ENCODE data around the gene TGIF1. TPM values are rescaled to one million over a fixed set of nuclear protein-coding genes. Genes with fewer than 3 reads are reported as not detected.

Gene TGIF1
- total and polyA plus RNA-seq, 10 of the 15 experiments (the other 5 are each of a cell fraction or from before 2014, with no cell fraction given): 1.8 to 8.5 (median 6.4) TPM

- TF ChIP-seq ATF7 (IDR thresholded peaks at IDR 0.05; ENCODE audit: low read depth): no peak
- no peak for TF ChIP-seq POU2F2 (IDR thresholded peaks at IDR 0.05; ENCODE audit: borderline replicate concordance, low read depth, low read length)
- no peak for TF ChIP-seq FOXM1 (IDR thresholded peaks at IDR 0.05; ENCODE audit: low read depth, low read length)
- no peak for TF ChIP-seq ASH2L (IDR thresholded peaks at IDR 0.05; ENCODE audit: borderline replicate concordance, low read depth)
- no peak for TF ChIP-seq ESRRA (IDR thresholded peaks at IDR 0.05; ENCODE audit: low read length)
- no peak for TF ChIP-seq MAX (IDR thresholded peaks at IDR 0.05; ENCODE audit: low read depth, low read length)
- TF ChIP-seq NFIC (IDR thresholded peaks at IDR 0.05; ENCODE audit: low read depth, low read length): peak; percentile 38; the same call in 1 of the 2 replicates
- peak; percentile 42; the same call in 1 of the 2 replicates for TF ChIP-seq RUNX3 (IDR thresholded peaks at IDR 0.05; ENCODE audit: low read length)
- no peak for TF ChIP-seq ZBTB40 (IDR thresholded peaks at IDR 0.05; ENCODE audit: borderline replicate concordance)
- TF ChIP-seq ATF2 (IDR thresholded peaks at IDR 0.05; ENCODE audit: low read length): 0 out of 2 replicates have a peak, but pooled peaks have one; percentile 9
- TF ChIP-seq BACH1 (IDR thresholded peaks at IDR 0.05; ENCODE audit: borderline replicate concordance): no peak
- TF ChIP-seq ZBTB33 (IDR thresholded peaks at IDR 0.05): no peak
- TF ChIP-seq JUNB (IDR thresholded peaks at IDR 0.05): 0 out of 2 replicates have a peak, but pooled peaks have one; percentile 16
- no peak for TF ChIP-seq SREBF1 (IDR thresholded peaks at IDR 0.05; ENCODE audit: low read length)
- TF ChIP-seq MTA3 (IDR thresholded peaks at IDR 0.05; ENCODE audit: borderline replicate concordance, low read length): no peak
- TF ChIP-seq IRF5 (IDR thresholded peaks at IDR 0.05; ENCODE audit: borderline replicate concordance): no peak
- peak; percentile 55 to 73; a peak in 3 of 4 replicates for TF ChIP-seq BHLHE40 (IDR thresholded peaks at IDR 0.05; ENCODE audit: borderline replicate concordance in 1 of 2, low read depth in 2 of 2, low read length in 1 of 2)
- TF ChIP-seq SRF (IDR thresholded peaks at IDR 0.05; ENCODE audit: low read depth in 2 of 2, low read length in 2 of 2): no peak
- no peak; the same call in 1 of the 2 replicates for TF ChIP-seq PAX5 (IDR thresholded peaks at IDR 0.05; ENCODE audit: borderline replicate concordance, low read depth, low read length)
- no peak for TF ChIP-seq RAD21 (IDR thresholded peaks at IDR 0.05; ENCODE audit: insufficient read depth, low read depth, low read length)
- no peak for TF ChIP-seq CBFB (IDR thresholded peaks at IDR 0.05; ENCODE audit: low read depth)
These were observed 9.2 kb downstream of the TGIF1 start (continued) for GRCh38 chr18:3458952-3459853.

Measured in GM12878 (cell line).